ENCODE measurements around the gene CTCF. TPM values are rescaled to one million over a fixed set of nuclear protein-coding genes. Genes with fewer than 3 reads are reported as not detected.

The CTCF gene
- total and polyA plus RNA-seq, 2 donors (not counting 3 experiments of a cell fraction or from before 2014, with no cell fraction given) = 20.7 to 40.0 TPM

DNA sequence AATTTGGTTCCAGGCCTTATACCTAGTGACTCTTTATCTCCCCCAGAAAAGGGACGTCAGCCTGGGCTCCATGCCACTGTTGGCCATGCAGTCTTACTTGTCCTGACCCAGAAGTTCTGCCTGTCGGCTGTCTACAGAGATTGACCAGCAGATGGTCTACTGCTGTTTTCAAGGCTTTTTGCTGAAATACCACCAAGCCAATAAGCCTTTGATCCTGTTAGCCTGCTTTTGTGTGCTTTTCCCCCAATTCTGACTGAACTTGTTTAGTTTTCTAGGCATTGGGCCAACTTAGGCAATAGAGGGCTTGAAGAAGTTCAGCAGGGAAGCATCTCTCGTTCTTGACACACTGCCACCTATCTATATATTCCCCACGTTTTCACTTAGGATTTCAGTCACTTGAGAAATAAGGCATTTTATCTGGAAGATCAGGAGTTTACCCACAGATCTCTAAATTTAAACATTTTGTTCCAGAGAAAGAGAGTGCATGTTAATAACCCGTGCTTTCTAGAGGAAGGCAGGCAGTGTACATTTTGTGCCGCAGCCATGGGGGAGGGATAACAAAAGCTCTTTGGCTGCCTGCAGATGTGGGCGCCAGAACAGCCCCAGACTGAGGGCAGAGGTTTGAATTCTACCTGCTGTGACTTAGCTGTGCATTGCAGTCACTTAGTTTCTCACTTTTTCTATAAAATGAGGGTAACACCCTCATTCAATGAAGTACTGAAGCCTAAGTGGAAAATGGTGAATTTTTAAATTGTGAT is 70.3 kb downstream of the CTCF start:
- Histone ChIP-seq H3K4me1 (ENCODE audit: control insufficient read depth, extremely low read depth, insufficient read depth, low read length) (no peaks in the 10 kb centered on the region), H3K36me3 (ENCODE audit: control insufficient read depth in 2 of 2, extremely low read depth in 1 of 2, insufficient read depth in 2 of 2, low read length in 2 of 2) (peaks cover 14 to 35% of the 10 kb centered on the region in 2 experiments), H3K4me2 (ENCODE audit: insufficient read depth, low read length) (no peak overlapping the region), H3K9me3 (replicated peaks; ENCODE audit: control insufficient read depth, insufficient read depth, low read length) (no peaks in the 10 kb centered on the region), H3K27me3 (ENCODE audit: control insufficient read depth in 2 of 2, insufficient read depth in 2 of 2, low read length in 2 of 2) (no peaks in the 10 kb centered on the region), H3K9ac (replicated peaks; ENCODE audit: extremely low read depth, insufficient read depth, low read length) (no peak overlapping the region), H4K20me1 (replicated peaks; ENCODE audit: control insufficient read depth, extremely low read depth, insufficient read depth, low read length) (no peaks in the 10 kb centered on the region), H3K79me2 (ENCODE audit: control insufficient read depth, insufficient read depth, low read length) (no peaks in the 10 kb centered on the region), H3K4me3 (replicated peaks in 1 of 3; ENCODE audit: insufficient read depth in 1 of 3, low read depth in 1 of 3, low read length in 3 of 3) (no peak overlapping the region), H3K27ac (ENCODE audit: insufficient read depth, low read depth, low read length) (no peak overlapping the region), H2AFZ (ENCODE audit: low read depth, low read length) (no peak overlapping the region), H3K9me1 (replicated peaks; ENCODE audit: control insufficient read depth, extremely low read depth, insufficient read depth, low read length) (no peaks in the 10 kb centered on the region)
- BruUV-seq (replicated peaks) = no TSS peak
- CTCF ChIA-PET = interaction anchor here (0.8 to 1.9 kb wide), 3 partner anchors 11 to 112 kb away, joined by 3 to 6 read pairs (median 3); no protein-coding TSS in a partner anchor
- DNase-seq (ENCODE audit: low read depth, low spot score) (no peak), FAIRE-seq (no peak)
- TF ChIP-seq MYC (IDR thresholded peaks at IDR 0.05; ENCODE audit: low read depth, low read length) = no peak
- TF ChIP-seq POLR2A (IDR thresholded peaks at IDR 0.05; ENCODE audit: low read depth, low read length) = no peak
- dilution Hi-C loops (cut with MboI; ENCODE audit: extremely low pct_ligation_motif_present, low sequenced_read_pairs) (no loop called here), intact Hi-C loops (cut with micrococcal nuclease) (no loop called here)
- POLR2A ChIA-PET = no interaction called here

DNA sequence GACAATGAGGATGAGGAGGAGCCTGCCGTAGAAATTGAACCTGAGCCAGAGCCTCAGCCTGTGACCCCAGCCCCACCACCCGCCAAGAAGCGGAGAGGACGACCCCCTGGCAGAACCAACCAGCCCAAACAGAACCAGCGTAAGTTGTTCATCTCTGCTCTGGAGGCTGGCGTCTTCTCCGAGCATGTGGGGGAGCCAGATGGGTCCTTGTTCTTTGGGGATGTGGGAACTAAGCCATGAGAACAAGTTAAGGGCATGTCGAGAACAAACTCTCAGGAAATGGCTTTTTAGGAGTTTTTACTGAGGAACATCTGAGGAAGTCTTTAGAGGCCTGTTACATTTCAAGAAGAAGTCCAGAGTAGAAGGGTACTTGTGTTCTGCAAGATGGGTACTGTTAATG is 74.4 kb downstream of the CTCF start:
- no peak overlapping the region for H3K27ac ChIP-seq (ENCODE audit: insufficient read depth, low read depth, low read length)
- H2AFZ ChIP-seq (ENCODE audit: low read depth, low read length) = no peak overlapping the region
- no peaks in the 10 kb centered on the region for H3K9me1 ChIP-seq (replicated peaks; ENCODE audit: control insufficient read depth, extremely low read depth, insufficient read depth, low read length)
- intact Hi-C loops (cut with micrococcal nuclease) = no loop called here
- no peak overlapping the region for H3K4me3 ChIP-seq (replicated peaks in 1 of 3; ENCODE audit: insufficient read depth in 1 of 3, low read depth in 1 of 3, low read length in 3 of 3)
- no TSS peak for BruUV-seq (replicated peaks)
- TF ChIP-seq POLR2A (IDR thresholded peaks at IDR 0.05; ENCODE audit: low read depth, low read length) = no peak
- TF ChIP-seq POLR2AphosphoS5 (IDR thresholded peaks at IDR 0.05; ENCODE audit: insufficient read depth, low read depth, low read length) = no peak
- TF ChIP-seq FOS (IDR thresholded peaks at IDR 0.05; ENCODE audit: borderline replicate concordance, insufficient read depth, low read length) = no peak
- TF ChIP-seq EZH2 (IDR thresholded peaks at IDR 0.05; ENCODE audit: borderline replicate concordance, low read depth, low read length, severe bottlenecking) = no peak
- TF ChIP-seq GATA2 (IDR thresholded peaks at IDR 0.05; ENCODE audit: insufficient read depth, insufficient read length, low read depth, low read length) = no peak
- TF ChIP-seq, protein P1, sequence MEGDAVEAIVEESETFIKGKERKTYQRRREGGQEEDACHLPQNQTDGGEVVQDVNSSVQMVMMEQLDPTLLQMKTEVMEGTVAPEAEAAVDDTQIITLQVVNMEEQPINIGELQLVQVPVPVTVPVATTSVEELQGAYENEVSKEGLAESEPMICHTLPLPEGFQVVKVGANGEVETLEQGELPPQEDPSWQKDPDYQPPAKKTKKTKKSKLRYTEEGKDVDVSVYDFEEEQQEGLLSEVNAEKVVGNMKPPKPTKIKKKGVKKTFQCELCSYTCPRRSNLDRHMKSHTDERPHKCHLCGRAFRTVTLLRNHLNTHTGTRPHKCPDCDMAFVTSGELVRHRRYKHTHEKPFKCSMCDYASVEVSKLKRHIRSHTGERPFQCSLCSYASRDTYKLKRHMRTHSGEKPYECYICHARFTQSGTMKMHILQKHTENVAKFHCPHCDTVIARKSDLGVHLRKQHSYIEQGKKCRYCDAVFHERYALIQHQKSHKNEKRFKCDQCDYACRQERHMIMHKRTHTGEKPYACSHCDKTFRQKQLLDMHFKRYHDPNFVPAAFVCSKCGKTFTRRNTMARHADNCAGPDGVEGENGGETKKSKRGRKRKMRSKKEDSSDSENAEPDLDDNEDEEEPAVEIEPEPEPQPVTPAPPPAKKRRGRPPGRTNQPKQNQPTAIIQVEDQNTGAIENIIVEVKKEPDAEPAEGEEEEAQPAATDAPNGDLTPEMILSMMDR (IDR thresholded peaks at IDR 0.05; ENCODE audit: extremely low read depth in 1 of 2, insufficient read depth in 1 of 2, low read depth in 1 of 2, low read length in 2 of 2) = no peak
- no peak for TF ChIP-seq JUN (IDR thresholded peaks at IDR 0.05; ENCODE audit: borderline replicate concordance, insufficient read depth, insufficient read length, low read depth)
- TF ChIP-seq MYC (IDR thresholded peaks at IDR 0.05; ENCODE audit: low read depth, low read length) = no peak
- no peaks in the 10 kb centered on the region for H4K20me1 ChIP-seq (replicated peaks; ENCODE audit: control insufficient read depth, extremely low read depth, insufficient read depth, low read length)
- H3K9me3 ChIP-seq (replicated peaks; ENCODE audit: control insufficient read depth, insufficient read depth, low read length) = no peaks in the 10 kb centered on the region
- CTCF ChIA-PET = no interaction called here
- peaks cover 8 to 26% of the 10 kb centered on the region in 2 experiments for H3K36me3 ChIP-seq (ENCODE audit: control insufficient read depth in 2 of 2, extremely low read depth in 1 of 2, insufficient read depth in 2 of 2, low read length in 2 of 2)
- H3K79me2 ChIP-seq (ENCODE audit: control insufficient read depth, insufficient read depth, low read length) = no peaks in the 10 kb centered on the region
- no peak overlapping the region for H3K9ac ChIP-seq (replicated peaks; ENCODE audit: extremely low read depth, insufficient read depth, low read length)
- no peaks in the 10 kb centered on the region for H3K4me1 ChIP-seq (ENCODE audit: control insufficient read depth, extremely low read depth, insufficient read depth, low read length)
- POLR2A ChIA-PET = no interaction called here
- DNase-seq (ENCODE audit: low read depth, low spot score) = no peak
- H3K4me2 ChIP-seq (ENCODE audit: insufficient read depth, low read length) = no peak overlapping the region
- no peaks in the 10 kb centered on the region for H3K27me3 ChIP-seq (ENCODE audit: control insufficient read depth in 2 of 2, insufficient read depth in 2 of 2, low read length in 2 of 2)
- dilution Hi-C loops (cut with MboI; ENCODE audit: extremely low pct_ligation_motif_present, low sequenced_read_pairs) = no loop called here
- no peak for FAIRE-seq

Data from endothelial cell of umbilical vein (primary cell).